Kasumi-1 (cell line): ENCODE measurements around the gene RGL1.
A peak's percentile ranks its signal among the peaks of the same experiment; 100 is the strongest.

Source experiments
- DNase-seq, 2 experiments: peaks; one replicate each; lab custom pipeline; 2025; lab: John Stamatoyannopoulos, UW

Gene RGL1

DNA sequence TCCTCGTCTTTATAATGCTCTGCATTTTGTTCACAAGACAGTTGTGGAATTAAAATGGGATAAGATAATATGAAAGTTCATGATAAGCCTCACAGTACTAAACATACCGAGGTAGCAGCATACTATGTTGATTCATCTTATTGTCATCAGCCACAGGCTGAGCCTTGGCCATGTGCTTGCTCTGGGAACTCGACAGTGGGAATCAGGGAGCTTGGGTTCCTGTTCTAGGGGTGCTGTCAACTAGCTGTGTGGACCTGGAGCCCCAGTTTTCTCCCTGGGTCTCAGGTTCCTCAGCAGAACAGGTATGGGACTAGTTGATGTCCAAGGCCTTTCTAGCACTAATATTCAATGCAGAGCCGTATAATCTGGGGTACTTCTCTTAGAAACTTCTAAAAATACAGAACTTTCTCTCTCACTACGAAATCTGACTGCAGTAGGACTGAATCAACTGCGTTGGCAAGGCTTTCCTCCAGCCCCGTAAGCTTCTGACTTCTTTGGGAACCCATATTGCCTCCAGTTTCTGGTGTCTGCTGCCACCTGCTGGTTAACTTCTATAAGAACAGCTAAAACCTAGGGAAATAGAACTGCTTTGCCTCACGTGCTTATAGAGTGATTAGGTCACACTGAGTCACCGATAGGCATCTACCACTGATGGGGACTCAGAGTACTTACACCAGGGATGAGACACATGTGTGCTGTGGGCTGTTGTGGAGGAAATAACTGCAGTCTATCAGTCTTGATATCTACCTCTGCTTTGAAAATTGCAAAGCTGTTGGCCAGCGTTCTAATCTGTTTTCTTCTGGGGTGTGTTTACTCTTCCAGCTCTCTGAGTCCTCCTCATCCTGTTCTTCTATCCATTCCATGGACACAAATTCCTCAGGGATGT is 110.9 kb downstream of the RGL1 start:
- DNase-seq = peak; percentile 86 to 94

DNA sequence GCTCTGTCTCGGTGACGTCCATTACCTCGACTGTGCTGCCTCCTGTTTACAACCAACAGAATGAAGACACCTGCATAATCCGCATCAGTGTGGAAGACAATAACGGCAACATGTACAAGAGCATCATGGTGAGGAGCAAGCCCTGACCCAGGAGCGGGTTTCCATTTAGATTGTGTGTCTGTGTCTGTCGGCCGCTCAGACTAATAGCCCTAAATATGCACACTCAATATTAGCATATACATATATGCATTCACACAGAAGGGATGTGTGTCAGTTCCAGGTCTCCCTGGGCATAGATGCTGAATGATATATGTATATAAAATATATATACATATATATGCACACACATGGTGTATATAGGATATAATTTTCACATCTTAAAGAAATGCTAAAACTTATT is 111.7 kb downstream of the RGL1 start:
- DNase-seq = no peak

DNA sequence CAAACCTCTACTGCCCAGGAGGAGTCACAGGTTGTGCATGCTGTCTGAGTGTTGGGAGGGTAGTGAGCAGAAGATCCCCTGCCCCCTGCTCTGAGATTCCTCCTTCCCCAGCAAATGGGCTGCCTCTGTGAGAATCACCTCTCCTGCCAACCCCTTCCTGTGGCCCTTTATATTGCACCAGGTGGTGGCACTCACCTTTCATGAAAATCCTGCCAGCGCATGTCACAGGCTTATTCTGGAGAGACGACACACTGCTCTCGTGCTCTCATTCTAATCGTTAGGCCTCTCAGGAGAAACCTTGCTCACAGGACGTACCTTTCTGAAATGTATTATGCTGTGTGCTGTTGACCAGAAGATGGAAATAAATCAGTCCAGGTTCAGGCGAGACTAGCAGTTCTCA is 113.7 kb downstream of the RGL1 start:
- DNase-seq = no peak

DNA sequence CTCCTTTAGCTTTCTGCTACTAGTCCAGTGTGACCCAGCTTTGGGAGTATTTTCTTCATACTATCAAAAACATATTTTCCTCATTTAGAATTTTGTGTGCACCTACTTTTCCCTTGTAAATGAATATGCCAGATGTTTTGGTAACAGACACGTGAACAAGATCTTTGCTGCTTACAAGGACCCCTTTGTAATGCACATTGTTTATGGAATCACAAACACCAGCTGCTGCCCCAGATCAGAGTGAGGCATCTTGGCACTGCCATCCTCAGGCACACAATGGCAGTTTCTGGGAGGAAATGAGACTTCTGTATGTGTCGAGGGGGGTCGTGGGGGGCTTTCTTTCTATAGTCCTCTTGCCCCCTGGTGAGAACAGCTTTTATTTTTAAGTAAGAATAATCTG is 115.7 kb downstream of the RGL1 start:
- no peak for DNase-seq

DNA sequence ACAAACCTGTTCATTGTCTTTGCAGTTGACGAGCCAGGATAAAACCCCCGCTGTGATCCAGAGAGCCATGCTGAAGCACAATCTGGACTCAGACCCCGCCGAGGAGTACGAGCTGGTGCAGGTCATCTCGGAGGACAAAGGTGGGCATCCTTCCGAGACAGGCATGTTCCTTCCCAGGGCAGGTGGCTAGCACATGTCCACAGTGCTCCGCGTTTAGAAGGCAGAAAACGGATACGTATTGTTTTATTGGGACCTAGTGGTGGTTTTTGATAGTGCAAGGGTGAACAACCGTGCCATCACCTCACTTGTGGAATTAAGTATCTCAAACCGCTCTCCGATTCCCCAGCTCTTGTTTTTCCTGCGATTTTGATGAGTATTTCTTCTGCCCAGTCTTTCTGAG is 117.3 kb downstream of the RGL1 start:
- DNase-seq = no peak

DNA sequence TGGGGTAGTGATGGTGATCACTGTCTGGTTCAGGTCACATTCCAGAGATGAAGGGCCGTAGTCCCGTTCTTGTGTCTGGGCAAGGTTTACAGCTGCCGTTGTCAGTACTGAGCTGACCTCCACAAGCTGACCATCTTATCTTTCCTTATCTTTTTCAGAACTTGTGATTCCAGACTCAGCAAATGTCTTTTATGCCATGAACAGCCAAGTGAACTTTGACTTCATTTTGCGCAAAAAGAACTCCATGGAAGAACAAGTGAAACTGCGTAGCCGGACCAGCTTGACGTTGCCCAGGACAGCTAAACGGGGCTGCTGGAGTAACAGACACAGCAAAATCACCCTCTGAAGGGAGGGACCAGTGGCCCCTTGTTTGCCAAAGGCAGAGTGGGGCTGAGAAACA is 121.0 kb downstream of the RGL1 start:
- DNase-seq = no peak

DNA sequence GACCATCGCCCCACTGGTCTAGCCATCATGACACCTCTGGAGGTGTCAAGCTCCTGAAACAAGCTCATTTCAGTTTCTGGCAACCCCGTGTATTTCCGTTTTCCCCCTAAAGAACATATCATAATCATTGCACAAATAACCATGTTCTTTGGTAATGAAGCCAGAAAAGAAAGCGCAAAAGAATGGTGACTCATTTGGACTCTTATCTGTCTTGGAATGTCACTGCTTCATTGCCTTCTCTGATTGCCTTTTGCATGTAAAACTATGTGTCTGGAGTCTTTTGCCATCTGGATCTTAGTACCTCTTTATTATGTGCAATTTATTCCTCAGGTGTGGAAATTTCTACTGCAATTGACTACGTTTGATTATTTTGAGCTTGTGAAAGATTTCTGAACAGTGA is 122.1 kb downstream of the RGL1 start:
- DNase-seq = no peak

DNA sequence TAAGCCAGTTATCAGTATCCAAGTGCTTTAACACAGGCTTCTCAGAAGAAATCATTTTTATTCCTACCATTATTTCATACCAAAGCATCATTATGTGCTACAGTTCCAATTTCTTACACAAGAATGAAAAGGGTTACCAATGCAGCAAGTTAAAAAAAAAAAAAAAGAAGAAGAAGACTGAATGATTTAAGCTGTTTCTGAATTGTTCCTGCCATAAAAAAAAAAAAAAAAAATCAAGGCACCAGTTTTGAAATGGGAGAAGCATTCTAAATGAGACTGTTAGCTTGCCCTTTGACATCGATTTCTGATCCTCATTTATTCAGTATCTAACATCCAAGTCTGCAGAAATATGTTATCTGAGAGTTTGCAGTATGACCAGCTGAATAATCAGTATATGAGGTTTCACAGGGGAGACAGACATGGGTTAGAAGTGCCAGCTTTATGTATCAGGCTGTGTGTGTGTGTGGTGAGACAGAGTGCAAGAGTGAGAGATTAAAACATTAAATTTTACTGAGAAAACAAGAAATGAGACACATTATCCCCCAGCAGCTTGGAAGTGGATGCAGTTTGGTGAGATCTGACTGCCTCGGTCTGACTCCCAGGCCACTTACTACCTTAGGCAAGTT is 126.8 kb downstream of the RGL1 start:
- no peak for DNase-seq

DNA sequence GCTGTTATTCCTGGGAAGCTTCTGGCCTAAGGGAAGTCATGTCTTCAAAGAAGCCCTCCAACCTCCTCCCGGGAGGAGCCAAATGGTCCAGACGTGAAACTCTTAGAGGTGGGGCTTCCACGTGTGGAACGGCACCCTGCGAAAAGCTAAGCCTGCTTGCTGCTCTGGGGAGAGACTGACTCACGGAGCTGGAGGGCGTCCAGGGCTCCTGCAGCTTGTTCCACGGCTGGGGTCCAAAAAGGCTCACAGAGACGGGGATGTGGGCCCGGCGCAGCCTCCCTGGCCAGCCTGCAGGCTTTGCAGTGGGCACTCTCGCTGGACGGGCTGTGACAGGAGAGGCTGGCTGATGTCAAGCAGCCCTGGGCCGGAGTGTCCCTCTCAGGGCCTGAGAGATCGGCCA is 127.5 kb downstream of the RGL1 start:
- no peak for DNase-seq

DNA sequence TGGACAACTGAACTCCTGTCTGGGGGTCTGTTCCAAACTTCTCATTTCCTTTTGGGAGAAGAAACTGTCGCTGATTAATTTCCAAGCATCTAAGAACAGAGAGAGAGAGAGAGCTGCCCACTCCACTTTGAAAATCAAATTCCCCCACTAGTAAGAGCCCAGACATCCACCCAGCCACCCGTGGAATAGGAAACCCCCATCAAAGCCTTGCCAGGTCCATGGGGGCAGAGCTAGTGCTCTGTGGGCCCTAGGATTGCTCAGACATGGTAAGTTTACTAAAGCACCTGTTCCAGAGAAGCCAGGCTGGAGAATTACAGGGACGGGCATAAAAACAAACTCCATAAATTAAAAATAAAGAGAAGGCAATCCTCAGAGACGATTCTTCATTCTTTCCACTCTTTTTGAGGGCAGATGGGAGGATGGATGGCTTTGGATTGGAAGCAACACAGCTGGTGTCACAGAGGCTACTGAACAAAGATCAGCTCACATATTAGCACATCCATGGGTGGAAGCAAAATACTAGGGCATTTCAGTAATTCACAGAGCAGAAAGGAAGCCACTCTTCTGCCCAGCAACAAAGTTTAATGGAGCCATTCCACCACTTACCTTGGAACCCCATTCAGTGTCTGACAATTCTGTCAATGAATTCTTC is 128.7 kb downstream of the RGL1 start:
- no peak for DNase-seq

DNA sequence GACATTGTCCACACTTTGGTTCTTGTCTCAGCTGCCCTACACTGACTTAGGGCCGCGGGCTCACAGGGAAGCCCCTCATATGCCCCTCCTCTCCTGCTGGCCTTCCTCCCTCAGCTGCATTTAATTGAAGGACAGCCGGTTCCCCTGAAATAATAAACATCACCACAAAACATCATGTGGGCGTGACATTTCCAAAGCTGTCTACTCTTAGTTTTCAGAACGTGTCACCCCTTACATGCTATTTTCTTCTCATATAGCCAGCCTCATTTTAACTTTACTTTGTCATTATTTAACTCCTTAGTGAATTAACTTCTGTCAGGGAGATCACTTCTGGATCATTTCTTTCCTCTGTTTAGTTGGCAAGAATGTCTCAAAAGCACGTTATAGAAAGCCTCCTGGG is 129.4 kb downstream of the RGL1 start:
- no peak for DNase-seq

DNA sequence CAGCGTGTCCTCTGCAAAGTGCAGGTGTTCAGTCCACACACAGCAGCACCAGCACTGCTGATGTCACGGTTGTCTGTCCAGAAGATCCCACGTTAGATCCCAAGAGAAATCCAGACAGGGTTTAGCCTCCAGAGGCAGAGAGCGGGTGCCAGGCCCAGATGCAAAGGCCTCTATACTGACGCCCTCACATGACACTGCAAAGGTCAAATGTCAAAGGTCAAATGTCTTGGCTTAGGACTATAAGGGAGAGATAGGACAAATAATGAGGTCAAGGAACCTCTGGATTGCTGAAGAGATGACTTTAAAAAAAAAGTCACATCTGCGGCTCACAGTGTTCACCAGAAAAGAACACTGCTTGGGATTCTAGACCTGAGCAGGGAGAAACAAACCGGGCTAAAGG is 131.1 kb downstream of the RGL1 start:
- no peak for DNase-seq

DNA sequence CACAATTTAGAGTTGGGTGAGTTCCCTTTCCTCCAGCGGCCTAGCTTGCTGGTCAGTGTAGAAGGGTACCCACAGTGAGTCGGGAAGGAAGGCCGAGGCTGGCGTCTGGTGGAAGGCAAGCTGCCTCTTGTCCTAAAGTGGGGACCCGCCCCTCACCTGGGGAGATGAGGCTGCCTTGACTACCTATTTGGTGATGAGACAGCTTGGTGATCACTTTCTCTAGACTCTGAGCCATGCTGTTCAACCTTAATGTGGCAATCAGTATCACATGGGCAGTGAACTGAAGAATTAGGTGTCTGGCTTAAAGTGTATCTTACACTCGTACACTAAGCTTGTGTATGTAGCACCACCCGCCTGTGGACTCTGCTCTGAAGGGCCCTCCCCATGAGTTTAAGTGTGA is 131.9 kb downstream of the RGL1 start:
- no peak for DNase-seq

DNA sequence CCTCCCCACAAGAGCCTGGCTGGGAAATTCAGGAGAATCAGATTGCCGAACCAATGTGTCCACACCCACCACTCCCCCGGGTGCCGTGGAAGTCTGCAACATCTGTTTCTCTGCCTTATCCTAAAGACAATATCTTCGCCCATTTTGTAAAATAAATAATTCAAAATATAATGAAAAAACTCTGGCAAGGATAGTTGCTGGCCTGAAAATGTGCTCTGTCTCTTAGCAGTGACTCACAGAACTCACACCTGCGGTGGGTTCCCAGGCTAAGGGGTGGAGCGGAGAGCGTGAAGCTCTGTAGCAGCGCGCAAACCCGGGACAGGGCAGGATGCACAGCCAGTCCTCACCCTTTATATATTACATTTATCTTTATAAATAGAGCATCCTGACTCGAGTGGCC is 132.7 kb downstream of the RGL1 start:
- no peak for DNase-seq

DNA sequence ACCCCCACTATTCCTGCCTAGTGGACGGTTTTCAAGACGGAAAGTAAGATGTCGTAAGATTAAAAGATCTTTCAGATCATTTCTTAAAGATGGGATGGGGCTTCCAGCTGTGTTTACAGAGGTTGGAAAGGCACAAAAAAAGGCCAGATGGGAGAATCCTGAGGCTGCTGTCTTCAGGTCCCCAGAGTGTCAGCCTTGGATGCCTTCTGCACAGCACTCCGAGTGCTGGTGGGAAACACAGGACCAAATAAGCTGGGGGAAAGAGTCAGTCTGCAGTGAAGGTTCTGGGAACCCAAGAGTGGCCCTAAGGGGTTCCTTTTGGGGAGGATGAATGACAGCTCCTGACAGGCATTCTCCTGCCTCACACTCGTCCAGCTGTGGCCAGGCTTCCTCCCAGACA is 136.1 kb downstream of the RGL1 start:
- DNase-seq = no peak

DNA sequence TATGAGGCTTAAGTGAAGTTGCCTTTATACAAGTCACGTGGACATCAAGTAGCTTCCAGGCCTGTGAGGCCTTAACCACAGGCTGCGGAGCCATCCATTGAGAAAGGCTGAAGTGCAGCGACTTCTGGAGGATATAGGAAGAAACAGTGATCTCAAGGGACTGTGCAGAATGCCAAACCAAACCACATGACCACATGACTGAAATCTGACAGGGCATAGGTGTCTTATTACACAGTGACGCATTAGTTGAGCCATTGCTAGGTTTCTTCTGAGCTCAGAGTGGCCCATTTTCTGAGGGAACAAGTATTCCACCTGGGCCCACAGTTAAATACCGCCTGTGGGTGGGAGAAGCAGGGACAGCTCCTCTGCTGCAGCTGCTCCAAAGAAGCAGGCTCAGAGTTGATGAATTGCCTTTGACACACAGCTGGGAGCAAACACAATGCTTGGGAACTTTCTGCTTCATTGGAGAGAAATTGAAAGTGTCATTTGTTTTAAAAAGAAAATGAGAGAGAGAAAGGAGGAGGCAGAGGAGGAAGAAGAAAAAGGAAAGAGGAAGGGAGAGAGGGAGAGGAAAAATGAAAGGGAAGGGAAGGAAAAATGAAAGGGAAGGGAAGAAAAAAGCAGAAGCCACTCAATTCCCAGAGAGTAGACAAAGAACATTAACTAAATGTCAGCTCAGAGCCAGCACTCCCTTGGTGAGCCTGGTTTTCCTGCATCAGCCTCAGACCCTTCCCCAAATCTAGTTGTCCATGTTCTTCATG is 138.2 kb downstream of the RGL1 start:
- DNase-seq = peak; percentile 98

DNA sequence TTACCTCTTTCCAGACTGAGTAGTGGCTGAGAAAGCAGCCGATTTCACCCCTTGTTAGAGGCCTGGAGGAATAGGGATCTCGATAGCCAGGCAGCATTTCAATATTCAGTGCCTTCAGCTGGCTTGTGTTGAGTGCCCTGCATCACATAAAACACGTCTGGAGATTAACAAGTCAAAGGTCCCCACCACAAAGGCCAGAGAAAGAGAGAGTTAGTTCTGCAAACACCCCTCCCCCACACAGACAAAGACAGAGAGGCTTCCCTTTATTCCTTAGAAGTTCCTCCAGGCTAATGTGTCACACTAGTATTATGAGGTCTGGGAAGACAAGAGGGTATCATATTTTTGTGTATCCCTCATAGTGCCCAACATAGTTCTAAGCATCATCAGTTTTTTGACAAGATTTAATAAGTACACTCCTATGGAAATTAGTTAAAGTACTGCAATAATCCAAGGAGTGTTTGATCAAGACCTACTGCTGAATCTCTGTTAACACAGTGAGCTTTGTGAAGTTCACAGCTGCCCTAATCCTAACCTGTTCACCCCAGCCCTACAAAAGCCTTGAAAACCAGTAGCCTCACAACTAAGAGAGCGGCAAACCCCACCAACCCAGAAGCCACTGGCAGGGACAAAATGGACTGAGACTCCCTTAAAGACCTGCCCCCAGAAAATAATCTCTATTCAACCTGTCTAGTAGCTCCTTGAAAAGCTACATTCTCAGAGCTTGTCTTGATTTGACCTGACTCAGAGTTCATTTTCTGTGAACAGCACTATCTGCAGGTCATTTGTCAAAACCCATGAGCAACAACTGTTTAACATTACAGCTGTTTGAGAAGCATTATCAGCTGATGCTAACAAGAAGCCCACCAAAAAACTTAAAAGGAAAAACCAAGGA is 140.8 kb downstream of the RGL1 start:
- peak; percentile 2 to 11 for DNase-seq

DNA sequence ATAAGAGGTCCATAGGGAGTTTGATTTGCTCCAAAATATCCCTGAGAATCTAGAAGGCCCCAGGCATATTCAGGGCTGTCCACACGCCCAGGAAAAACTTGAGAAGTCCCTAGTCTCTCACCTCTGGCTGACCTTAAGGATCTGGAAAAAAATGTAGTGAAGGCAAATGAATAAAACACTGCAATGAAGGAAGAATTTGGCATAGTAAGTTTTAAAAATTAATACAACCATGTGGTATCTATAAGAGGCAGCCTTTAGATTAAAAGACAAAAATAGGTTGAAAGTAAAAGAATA is 141.3 kb downstream of the RGL1 start:
- no peak for DNase-seq

DNA sequence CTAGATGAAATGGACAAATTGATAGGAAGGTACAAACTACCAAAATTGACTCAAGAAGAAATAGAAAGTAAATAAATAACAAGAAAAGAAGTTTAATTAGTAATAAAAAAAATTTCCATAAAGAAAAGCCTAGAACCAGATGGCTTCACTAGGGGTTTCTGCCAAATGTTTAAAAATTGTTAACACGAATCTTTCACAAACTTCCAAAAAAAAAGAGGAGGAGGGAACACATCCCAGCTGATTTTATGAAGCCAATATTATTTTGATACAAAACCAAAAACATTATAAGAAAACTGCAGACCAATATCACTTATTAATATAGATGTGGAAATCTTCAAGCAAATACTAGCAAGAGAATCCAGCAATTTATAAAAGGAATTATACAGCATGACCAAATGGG is 143.1 kb downstream of the RGL1 start:
- no peak for DNase-seq

DNA sequence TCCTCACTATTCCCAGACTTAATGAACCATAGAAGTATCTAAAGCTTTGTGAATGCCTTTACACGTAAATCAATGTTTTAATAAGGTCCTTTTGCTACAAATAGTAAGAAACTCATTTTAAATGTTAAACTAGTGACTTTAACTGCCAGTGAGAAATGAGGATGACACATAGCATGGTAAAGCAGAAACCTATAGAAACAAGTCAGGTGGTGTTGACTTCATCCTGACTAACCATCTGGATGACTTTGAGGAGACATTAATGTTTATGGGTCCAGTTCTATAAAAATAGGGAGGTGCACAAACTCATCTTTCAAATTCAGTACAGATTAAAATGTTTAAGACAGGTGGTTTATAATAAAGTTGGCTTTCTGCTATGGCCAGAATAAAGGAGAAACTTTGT is 147.2 kb downstream of the RGL1 start:
- no peak for DNase-seq

DNA sequence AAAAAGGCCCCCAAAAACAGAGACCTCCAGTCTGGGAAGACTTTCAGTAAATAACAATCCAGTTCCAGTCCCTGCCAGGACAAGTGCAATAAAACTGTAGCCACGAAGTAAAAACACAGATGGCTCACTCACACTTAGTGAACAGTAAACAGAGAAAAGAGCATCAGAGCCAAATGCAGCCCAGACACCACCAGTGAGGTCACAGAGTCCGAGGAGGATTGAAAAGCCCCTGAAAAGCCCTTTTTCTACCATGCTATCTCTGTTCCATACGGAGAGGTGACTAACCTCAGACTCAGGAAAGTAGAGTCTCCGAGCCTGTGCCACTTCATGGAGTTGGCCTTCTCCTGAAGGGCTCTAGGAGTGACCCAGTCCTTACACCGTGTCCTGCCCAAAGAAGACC is 148.1 kb downstream of the RGL1 start:
- no peak for DNase-seq

DNA sequence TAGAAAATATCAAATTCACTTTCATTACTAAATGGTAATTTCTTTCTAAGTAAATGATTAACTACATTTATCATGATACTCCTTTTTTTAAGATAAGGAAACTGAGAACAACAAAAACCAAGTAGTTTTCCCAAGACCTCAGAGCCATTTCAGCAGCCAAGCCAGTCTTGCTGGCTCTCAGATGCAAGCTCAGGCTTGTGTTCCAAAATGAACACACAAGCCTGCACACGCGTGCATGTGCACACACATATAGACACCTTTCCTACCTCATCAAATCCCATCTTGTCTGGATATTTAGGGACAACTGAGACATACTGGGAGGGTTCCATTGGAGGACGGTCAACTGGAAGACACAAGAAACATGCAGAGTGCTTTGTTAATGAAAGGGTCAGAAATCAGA is 149.6 kb downstream of the RGL1 start:
- DNase-seq = no peak
